Thoracic aorta (tissue), 2 donors: ENCODE data around the gene NRTN. TPM values are rescaled to one million over a fixed set of nuclear protein-coding genes. Genes with fewer than 3 reads are reported as not detected.
"Not testable (repeated sequence)": the region's sequence is repeated elsewhere in the genome, so short reads cannot be mapped to it uniquely, and the experiment has no call there.

ENCODE experiments used
- ATAC-seq: fragments of 150-250 bp; one replicate; pipeline ENCODE4 v1.8.0; 2017; ENCODE audit warnings: low read depth; ENCODE audit not compliant: insufficient number of reproducible peaks, low FRiP score
- DNase-seq: peaks from one replicate; pipeline ENCODE4 v3.0.0-alpha.2; 2020; ENCODE audit warnings: low spot score
- H3K27ac ChIP-seq, 2 donors: fragments of 200-600 bp; sonication (generic); 1 replicate in 1 of 2; 2 replicates in 1 of 2; pipeline ENCODE4 v1.5.1; 2016; ENCODE audit warnings: mild to moderate bottlenecking in 2 of 2, moderate library complexity in 2 of 2
- H3K27me3 ChIP-seq: fragments of 200-600 bp; sonication (generic); replicated peaks from 2 replicates; pipeline ENCODE4 v1.6.0; 2016; ENCODE audit warnings: mild to moderate bottlenecking; ENCODE audit not compliant: insufficient read depth
- H3K36me3 ChIP-seq: fragments of 200-600 bp; sonication (generic); one replicate; pipeline ENCODE4 v1.5.1; 2016
- H3K4me1 ChIP-seq, 2 donors: fragments of 200-600 bp; sonication (generic); 1 replicate in 1 of 2; 2 replicates in 1 of 2; pipeline versions ENCODE4 v1.5.1 to v1.6.0; 2016; ENCODE audit warnings: low read depth in 2 of 2, mild to moderate bottlenecking in 1 of 2; ENCODE audit not compliant: control insufficient read depth in 1 of 2
- H3K4me3 ChIP-seq: fragments of 200-600 bp; sonication (generic); 2 replicates; pipeline ENCODE4 v1.5.1; 2016; ENCODE audit warnings: mild to moderate bottlenecking
- H3K9me3 ChIP-seq: fragments of 200-600 bp; sonication (generic); 2 replicates; pipeline ENCODE4 v1.5.1; 2016
- total RNA-seq, 2 donors: library from RNA; depleted of rRNA; stranded (reverse); fragments of >200 nt; gene quantifications; one replicate each; pipeline versions ENCODE4 v1.1.0 to v1.2.3, GENCODE V29; 2016
- TF ChIP-seq, protein P1 (sequence below): fragments of 200-600 bp; sonication (generic); IDR thresholded peaks from one replicate; pipeline ENCODE4 v1.5.1; 2019; ENCODE audit warnings: antibody characterized with exemption

NRTN gene
- total RNA-seq, 2 donors from 2014 or later, result not detected

DNA sequence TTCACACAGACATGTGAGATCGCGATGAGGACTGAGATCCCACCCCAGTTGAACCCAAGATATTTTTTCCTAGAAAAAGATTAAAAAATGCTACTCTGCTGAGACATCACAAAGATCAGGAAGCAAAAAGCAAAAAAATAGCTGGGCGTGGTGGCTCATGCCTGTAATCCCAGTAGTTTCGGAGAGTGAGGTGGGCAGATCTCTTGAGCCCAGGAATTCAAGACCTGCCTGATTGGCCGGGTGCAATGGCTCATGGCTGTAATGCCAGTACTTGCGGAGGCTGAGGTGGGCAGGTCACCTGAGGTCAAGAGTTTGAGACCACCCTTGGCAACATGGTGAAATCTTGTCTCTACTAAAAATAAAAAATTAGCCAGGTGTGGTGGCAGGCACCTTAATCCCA, 45.3 kb downstream of the NRTN start:
- Histone ChIP-seq H3K36me3 (no peaks in the 10 kb centered on the region), H3K27me3 (no peaks in the 10 kb centered on the region), H3K9me3 (no peaks in the 10 kb centered on the region), H3K27ac (no peak overlapping the region), H3K4me3 (no peak overlapping the region), H3K4me1 (no peaks in the 10 kb centered on the region)
- DNase-seq, result no peak
- ATAC-seq, result no peak
- TF ChIP-seq, protein P1, sequence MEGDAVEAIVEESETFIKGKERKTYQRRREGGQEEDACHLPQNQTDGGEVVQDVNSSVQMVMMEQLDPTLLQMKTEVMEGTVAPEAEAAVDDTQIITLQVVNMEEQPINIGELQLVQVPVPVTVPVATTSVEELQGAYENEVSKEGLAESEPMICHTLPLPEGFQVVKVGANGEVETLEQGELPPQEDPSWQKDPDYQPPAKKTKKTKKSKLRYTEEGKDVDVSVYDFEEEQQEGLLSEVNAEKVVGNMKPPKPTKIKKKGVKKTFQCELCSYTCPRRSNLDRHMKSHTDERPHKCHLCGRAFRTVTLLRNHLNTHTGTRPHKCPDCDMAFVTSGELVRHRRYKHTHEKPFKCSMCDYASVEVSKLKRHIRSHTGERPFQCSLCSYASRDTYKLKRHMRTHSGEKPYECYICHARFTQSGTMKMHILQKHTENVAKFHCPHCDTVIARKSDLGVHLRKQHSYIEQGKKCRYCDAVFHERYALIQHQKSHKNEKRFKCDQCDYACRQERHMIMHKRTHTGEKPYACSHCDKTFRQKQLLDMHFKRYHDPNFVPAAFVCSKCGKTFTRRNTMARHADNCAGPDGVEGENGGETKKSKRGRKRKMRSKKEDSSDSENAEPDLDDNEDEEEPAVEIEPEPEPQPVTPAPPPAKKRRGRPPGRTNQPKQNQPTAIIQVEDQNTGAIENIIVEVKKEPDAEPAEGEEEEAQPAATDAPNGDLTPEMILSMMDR, result no peak

DNA sequence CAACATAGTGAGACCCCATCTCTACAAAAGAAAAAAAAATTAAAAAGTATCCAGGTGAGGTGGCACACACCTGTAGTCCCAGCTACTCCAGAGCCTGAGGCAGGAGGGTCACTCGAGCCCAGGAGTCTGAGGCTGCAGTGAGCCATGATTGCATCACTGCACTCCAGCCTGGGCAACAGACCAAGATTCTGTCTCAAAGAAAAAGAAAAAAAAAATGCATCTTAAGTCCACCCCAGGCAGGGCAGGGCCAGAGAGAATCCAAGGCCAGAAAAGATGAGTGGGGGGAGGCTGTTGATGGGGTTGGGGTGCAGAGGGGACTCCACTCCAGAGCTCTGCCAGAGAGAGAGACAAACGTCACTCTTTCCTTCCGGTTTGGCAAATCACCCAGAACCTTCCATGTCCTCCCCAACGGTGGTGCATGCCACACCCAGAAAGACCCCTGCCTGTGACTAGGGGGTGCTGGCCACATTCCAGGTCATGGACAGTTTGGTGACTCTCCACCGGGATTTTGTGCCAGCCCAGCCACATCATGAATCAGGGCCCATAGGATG, 46.0 kb downstream of the NRTN start:
- ATAC-seq (no peak), DNase-seq (no peak)
- Histone ChIP-seq H3K27me3 (no peaks in the 10 kb centered on the region), H3K36me3 (no peaks in the 10 kb centered on the region), H3K27ac (no peak overlapping the region), H3K4me1 (no peaks in the 10 kb centered on the region), H3K4me3 (no peak overlapping the region), H3K9me3 (no peaks in the 10 kb centered on the region)
- TF ChIP-seq, protein P1, result no peak

DNA sequence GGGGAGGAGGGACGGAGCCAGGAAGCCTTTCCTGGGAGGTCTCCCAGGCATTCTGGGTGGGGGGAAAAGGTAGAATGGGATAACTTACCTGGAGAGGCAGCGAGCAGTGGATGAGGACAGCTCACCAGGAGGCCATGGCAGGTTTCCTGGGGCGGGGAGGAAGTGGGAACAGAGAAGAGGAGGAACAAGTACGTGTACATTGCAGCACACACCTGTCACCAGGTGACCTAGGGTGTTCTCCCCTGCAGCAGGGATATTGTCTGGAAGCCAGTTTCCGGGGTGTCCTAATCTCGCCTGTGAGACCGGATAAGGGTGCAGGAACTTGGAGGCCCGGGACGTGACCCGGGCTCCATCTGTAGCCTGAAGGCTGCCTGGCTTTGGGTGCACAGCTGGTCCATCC, 46.4 kb downstream of the NRTN start, which contains the start of gene FUT3:
Gene FUT3, minus strand, starts transcription at position 148 of the 400 bp plus-strand sequence.
- no peak within 1 kb of the TSS for H3K27ac ChIP-seq
- no peaks in the 10 kb centered on the region for H3K27me3 ChIP-seq
- H3K4me1 ChIP-seq, result no peaks in the 10 kb centered on the region
- DNase-seq (no peak), ATAC-seq (no peak)
- no peaks in the 10 kb centered on the region for H3K9me3 ChIP-seq
- no peak within 1 kb of the TSS for H3K4me3 ChIP-seq
- TF ChIP-seq, protein P1, result no peak
- no peaks in the 10 kb centered on the region for H3K36me3 ChIP-seq

DNA sequence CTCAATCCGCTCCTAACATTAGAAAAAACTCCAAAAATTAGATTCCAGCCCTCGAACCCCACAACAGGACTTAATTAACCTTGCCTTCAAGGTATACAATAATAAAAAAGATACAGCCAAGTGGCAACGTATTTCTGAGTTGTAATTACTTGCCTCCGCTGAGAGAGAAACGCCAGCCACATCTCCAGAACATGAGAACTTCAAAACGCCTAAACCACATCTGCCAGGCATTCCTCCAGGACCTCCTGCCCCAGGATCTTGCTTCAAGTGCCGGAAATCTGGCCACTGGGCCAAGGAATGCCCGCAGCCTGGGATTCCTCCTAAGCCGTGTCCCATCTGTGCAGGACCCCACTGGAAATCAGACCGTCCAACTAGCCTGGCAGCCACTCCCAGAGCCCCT, 49.3 kb downstream of the NRTN start:
- H3K9me3 ChIP-seq, ATAC-seq, H3K27me3 ChIP-seq, H3K4me3 ChIP-seq, H3K4me1 ChIP-seq, DNase-seq, H3K36me3 ChIP-seq, H3K27ac ChIP-seq: not testable (repeated sequence)

DNA sequence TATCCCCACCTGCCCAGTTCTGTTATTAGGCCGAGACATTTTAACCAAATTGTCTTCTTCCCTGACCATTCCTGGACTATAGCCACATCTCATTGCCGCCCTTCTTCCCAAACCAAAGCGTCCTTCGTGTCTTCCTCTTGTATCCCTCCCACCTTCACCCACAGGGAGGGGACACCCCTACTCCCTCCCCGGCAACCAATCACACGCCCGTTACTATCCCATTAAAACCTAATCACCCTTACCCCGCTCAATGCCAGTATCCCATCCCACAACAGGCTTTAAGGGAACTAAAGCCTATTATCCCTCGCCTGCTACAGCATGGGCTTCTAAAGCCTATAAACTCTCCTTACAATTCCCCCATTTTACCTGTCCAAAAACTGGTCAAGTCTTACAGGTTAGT, 50.3 kb downstream of the NRTN start:
- ATAC-seq, H3K27ac ChIP-seq, H3K4me3 ChIP-seq, H3K36me3 ChIP-seq, DNase-seq, H3K4me1 ChIP-seq, H3K27me3 ChIP-seq, H3K9me3 ChIP-seq: not testable (repeated sequence)

DNA sequence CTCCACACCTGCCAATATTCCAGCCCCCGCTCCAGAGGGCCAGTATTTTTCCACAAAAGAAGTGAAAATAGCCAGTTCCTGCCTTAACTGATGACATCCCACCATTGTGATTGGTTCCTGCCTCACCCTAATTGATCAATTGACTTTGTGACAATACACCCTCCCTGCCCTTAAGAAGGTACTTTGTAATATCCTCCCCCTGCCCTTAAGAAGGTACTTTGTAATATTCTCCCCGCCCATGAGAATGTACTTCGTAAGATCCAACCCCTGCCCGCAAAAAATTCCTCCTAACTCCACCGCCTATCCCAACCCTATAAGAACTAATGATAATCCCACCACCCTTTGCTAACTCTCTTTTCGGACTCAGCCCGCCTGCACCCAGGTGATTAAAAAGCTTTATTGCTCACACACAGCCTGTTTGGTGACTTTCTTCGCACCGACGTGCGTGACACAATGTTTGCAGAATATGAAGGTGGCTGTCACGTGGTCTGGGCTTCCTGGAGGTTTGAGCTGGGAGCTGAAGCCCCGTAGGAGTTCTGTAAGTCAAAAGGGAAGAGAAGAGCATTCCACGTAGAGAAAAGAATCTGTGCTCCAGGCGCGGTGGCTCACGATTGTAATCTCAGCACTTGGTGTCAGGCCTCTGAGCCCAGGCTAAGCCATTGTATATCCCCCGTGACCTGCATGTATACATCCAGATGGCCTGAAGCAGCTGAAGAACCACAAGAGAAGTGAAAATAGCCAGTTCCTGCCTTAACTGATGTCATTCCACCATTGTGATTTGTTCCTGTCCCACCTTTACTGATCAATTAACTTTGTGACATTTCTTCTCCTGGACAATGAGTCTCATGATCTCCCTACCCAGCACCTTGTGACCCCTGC, 52.6 kb downstream of the NRTN start:
- H3K27ac ChIP-seq, result no peak overlapping the region

More for the DNA sequence above, 52.6 kb downstream of the NRTN start:
- H3K4me3 ChIP-seq, result no peak overlapping the region
- ATAC-seq (no peak), DNase-seq (no peak)
- TF ChIP-seq, protein P1, result no peak
- H3K36me3 ChIP-seq, result no peaks in the 10 kb centered on the region
- H3K4me1 ChIP-seq, result no peaks in the 10 kb centered on the region
- H3K27me3 ChIP-seq, result no peaks in the 10 kb centered on the region
- no peaks in the 10 kb centered on the region for H3K9me3 ChIP-seq
